ENCODE data around the gene B3GNT2.

B3GNT2 gene

GRCh38 chr2:62207491-62207890, 11.6 kb downstream of the B3GNT2 start:
- no peak for DNase-seq

- no peak for DNase-seq
Observed at GRCh38 chr2:62208074-62208757, 12.3 kb downstream of the B3GNT2 start.

- no peak for DNase-seq
Observed at GRCh38 chr2:62208758-62209114, 12.8 kb downstream of the B3GNT2 start.

- DNase-seq: no peak
Observed at GRCh38 chr2:62209427-62209991, 13.6 kb downstream of the B3GNT2 start.

- DNase-seq: no peak
Observed at GRCh38 chr2:62215306-62216064, 19.6 kb downstream of the B3GNT2 start.

- DNase-seq: no peak
Observed at GRCh38 chr2:62216113-62216512, 20.2 kb downstream of the B3GNT2 start.

GRCh38 chr2:62216616-62217015, 20.7 kb downstream of the B3GNT2 start:
- DNase-seq: no peak

- DNase-seq: no peak
Observed at GRCh38 chr2:62217421-62217820, 21.5 kb downstream of the B3GNT2 start.

- DNase-seq: no peak
Observed at GRCh38 chr2:62217970-62218369, 22.1 kb downstream of the B3GNT2 start.

GRCh38 chr2:62219407-62220159, 23.7 kb downstream of the B3GNT2 start:
- DNase-seq: no peak

GRCh38 chr2:62221141-62221540, 25.2 kb downstream of the B3GNT2 start:
- DNase-seq: no peak

- no peak for DNase-seq
Observed at GRCh38 chr2:62222171-62222570, 26.3 kb downstream of the B3GNT2 start.

- no peak for DNase-seq
Observed at GRCh38 chr2:62222674-62223073, 26.8 kb downstream of the B3GNT2 start.

GRCh38 chr2:62224976-62225375, 29.1 kb downstream of the B3GNT2 start:
- DNase-seq: no peak

GRCh38 chr2:62227386-62228075, 31.6 kb downstream of the B3GNT2 start:
- no peak for DNase-seq

- no peak for DNase-seq
Observed at GRCh38 chr2:62229082-62229605, 33.2 kb downstream of the B3GNT2 start.

- DNase-seq: no peak
Observed at GRCh38 chr2:62231541-62231940, 35.6 kb downstream of the B3GNT2 start.

- no peak for DNase-seq
Observed at GRCh38 chr2:62234755-62235655, 39.1 kb downstream of the B3GNT2 start.

GRCh38 chr2:62236499-62236898, 40.6 kb downstream of the B3GNT2 start:
- no peak for DNase-seq

- DNase-seq: no peak
Observed at GRCh38 chr2:62238236-62238635, 42.3 kb downstream of the B3GNT2 start.

- DNase-seq: no peak
Observed at GRCh38 chr2:62240546-62240945, 44.6 kb downstream of the B3GNT2 start.
